HPDE6-E6E7 (cell line): Measurements from ENCODE around the gene MBNL1.

ENCODE experiments used
- DNase-seq: peaks from one replicate; pipeline ENCODE4 v3.0.0; 2011; ENCODE audit warnings: missing footprints; ENCODE audit errors: extremely low spot score

The MBNL1 gene

DNA sequence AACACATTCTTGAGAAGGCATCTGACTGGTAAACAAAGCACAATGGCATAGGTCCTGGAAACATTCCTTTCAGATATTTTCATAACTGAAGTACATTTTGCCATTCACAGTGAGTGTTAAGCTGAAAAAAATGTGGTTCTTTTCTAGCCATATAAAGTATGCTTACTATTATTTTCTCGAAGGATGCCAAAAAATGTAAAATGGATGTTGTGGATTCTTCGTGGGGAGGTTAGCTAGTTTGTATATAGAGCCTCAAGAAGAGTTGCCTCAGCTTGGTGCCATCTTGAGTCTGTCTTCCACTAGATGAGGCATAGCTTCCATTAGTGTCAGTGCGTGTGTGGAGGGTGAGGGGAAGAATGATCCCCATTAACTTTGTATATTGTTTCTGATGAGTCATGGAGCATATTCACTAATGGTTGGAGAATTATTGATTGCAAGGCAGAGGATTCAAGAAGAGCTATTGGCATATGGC, 4.1 kb downstream of the MBNL1 start:
- no peak for DNase-seq

DNA sequence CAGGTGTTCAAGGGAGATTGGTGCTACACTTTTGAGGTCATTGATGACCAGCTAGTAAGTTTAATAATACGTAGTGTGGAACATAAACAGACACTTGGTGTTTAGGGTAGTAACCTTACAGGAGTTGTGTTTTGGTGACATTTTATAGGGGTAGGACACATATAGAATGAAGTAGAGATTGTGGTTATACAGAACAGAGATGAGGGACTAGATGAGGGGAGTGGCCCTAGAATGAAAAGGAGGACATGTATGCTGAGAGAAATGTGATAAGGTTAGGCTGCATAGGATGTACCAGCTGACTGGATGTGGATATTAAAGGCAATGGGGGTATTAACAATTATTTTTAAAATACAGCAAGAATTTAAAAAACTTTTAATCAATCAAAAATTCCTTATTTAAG, 8.0 kb downstream of the MBNL1 start:
- DNase-seq = no peak

GRCh38 chr3:152277198-152277597, 8.5 kb downstream of the MBNL1 start:
- DNase-seq = no peak

- DNase-seq = no peak
Measured at GRCh38 chr3:152278756-152279427, 10.2 kb downstream of the MBNL1 start.

- no peak for DNase-seq
Measured at GRCh38 chr3:152279479-152279878, 10.8 kb downstream of the MBNL1 start.

- no peak for DNase-seq
Measured at GRCh38 chr3:152280539-152280938, 11.8 kb downstream of the MBNL1 start.

- no peak for DNase-seq
Measured at GRCh38 chr3:152281133-152281713, 12.5 kb downstream of the MBNL1 start.

DNA sequence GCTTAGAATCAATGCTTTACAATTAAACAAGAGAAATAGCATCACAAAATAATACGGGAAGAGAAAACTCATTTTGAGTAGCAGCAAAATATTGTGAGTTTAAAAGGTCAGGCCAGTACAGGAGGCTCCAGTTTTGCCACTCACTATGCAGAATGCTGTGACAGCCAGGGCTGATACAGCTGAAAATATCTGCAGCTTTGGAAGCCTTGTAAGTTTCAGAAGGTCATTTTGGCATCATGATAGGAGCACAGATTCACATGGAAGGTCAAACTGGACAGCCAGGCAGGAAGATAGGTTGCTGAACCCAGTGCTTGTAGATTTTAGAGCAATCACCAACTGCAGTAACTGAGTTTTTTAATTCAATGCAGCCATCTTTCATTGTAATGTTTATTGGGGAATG, 14.1 kb downstream of the MBNL1 start:
- DNase-seq = no peak

DNA sequence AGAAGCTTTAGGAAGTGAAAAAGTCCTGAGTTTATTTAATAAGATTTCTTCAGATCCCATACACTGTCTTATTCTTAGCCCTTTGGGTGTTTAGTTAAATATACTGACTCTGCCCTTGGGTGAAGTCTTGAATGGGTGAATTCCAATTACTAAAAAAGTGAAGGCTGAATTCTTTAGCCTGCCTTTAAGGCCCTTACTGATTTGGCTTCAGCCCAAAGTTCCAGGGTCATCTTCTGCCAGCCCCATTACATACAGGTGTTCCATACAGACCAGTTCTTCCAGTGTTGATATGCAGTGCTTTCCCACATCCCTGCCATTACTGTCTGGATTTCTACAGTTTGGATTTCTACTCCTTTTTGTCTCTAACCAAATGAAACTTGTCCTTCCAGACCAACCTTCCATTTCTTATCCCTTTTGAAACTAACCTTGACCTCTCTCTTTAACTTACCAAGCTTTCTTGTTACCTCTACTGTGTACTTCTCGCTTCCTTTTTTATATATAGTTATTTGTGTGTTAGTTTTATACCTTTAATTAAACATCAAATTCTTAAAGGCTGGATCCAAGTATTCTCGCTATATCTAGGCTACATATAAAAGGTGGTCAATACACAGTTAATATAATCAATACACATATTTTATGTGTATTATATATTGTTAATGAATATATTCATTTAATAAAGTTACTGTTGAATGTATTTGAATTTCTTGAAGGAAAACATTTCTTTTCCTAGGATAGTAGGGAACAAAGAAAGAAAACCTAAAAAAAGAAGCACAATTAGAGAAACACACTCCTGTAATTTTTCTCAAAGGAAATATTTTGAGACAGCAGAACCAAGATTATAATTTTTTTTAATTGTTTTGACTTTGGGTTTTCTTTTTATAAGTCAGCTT, 15.0 kb downstream of the MBNL1 start:
- DNase-seq = no peak

DNA sequence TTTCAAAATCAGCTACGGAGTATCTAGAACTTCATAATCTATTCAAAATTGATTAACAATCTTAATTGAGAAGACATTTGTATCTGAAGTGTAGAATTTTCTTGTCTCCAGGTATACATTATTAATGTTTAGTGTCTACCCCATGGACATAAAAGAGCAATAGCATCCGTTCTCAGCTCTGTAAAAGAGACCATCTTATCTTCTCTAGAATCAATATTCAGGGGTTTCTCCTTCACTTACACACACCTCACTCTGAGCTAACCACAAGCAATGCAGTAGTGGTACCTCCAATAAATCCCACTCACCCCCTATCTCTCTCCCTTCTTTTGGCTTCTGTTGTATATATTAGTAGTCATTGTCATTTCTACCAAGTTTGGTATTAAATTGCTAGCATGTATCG, 16.2 kb downstream of the MBNL1 start:
- DNase-seq = no peak

DNA sequence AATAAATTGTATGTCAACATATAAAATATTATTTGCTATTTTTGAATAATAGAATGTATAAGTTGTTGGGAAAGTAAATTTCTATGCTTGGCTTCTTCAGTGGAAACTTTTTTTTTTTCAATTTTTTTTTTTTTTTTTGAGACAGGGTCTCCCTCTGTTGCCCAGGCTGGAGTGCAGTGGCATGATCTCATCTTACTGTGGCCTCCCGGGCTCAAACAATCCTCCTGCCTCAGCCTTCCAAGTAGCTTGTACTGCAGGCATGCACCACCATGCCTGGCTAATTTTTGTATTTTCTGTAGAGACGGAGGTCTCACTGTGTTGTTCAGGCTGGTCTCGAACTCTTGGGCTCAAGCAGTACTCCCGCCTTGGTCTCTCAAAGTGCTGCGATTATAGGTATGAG, 16.8 kb downstream of the MBNL1 start:
- DNase-seq = no peak

DNA sequence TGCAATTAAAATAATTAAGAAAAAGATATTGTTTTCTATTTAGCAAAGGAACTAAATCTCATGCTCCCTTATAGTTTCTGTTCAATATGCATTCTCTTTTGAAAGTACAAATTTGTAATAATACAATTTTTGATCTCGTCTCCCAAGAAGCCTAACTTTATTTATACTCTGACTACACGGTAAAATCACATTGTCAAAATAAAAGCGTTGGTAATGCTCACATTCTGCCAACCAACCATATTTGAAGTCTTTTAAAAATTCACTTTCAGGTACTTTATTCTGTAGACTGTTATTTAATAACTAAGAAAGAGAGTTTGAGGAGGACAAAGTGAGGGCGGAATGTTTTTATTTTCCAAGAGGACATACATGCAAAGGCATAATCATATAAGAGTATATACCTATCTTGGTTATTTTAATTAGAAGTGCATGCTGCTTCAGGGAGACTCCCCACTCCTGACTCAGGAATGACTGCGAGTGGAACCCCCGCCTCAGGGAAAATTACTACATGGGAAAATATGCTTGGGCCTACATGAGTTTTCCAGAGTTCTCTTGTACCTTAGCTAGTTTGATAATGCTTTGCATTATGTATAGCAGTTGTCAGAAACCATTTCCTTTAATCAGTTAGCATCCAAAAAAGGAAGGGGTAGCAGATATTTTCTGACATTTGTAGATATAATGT, 19.3 kb downstream of the MBNL1 start:
- DNase-seq = no peak

GRCh38 chr3:152288681-152289080, 20.0 kb downstream of the MBNL1 start:
- no peak for DNase-seq

DNA sequence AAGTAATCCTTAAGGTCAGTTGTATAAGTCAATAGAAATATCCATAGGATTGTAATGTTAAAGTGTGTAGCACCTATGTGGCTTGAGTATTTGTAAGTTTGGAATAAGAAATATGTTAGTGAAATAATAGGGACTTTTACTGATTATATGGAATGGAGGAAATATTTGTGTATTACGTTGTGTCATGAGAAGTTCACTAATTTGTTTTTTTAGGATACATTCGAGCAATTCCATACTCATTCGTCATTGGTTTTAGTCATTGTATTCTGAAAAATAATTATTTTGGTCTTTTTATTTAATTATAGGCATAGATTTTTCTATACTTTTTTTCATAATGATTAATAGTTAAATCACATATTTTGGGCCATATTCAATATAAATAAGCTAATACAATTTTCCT, 21.0 kb downstream of the MBNL1 start:
- DNase-seq = no peak

- no peak for DNase-seq
Measured at GRCh38 chr3:152290374-152290773, 21.6 kb downstream of the MBNL1 start.

DNA sequence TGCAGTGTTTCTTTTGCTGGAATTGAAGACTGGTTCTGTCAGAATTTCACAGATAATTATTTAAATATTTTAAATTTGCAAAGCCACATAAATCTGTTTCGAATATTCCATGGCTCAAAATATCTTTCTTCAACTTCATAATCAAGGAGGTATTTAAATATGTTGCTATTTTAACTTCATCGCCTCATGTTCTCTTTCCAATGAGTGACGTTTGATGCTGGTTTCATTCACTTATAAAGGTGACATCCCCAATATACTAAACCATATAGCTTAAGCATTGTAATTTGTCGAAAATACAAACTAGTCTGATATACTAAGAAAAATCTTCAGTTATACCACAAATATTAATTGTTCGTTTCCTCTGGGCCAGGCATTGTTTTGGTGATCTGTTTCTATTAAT, 22.5 kb downstream of the MBNL1 start:
- no peak for DNase-seq

GRCh38 chr3:152291649-152292066, 22.9 kb downstream of the MBNL1 start:
- no peak for DNase-seq

DNA sequence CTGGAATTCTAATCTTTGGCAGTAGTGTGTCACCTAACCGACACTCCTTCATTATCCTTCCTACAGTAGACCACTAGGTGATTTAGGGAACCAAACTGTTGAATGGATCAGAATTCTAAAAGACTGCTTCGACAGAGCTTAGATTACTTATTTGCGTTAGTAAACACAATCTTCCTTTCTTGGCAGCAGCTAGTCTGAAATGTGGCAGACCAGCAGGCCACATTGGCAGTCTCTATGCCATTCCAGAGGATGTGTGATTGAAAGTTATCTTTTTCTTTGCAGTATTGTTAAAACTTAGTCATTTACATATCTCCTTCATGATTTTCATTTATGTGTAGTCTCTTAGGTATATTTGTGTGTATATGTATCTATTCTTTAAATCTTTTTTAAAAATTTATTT, 23.6 kb downstream of the MBNL1 start:
- no peak for DNase-seq

- DNase-seq = no peak
Measured at GRCh38 chr3:152293347-152294006, 24.7 kb downstream of the MBNL1 start.

- no peak for DNase-seq
Measured at GRCh38 chr3:152295344-152295743, 26.6 kb downstream of the MBNL1 start.

DNA sequence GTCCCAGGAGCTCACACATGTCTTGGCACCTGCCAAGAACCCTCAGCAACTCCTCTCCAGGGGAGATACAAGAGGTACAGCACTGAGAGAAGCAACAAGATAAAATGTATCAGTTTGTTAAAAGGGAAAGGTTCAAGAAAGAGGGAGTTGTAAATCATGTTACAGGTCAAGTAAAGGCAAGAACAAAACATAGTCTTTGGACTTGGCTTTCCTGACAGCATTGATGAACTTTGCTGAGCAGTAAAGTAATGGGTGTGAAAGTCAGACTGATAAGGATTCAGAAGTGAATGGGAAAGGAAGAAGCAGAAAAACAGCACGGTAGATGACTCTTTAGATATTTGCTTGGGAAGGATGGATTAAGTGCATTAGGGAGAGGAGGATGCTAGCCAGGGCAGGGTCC, 27.1 kb downstream of the MBNL1 start:
- no peak for DNase-seq

GRCh38 chr3:152296382-152296781, 27.7 kb downstream of the MBNL1 start:
- no peak for DNase-seq
